HepG2 (cell line): ENCODE measurements around the gene NDUFS7. TPM values are rescaled to one million over a fixed set of nuclear protein-coding genes. Genes with fewer than 3 reads are reported as not detected.

Source experiments
- ARID3A ChIP-seq: IDR thresholded peaks from 2 replicates; pipeline ENCODE4 v1.6.1; 2012; ENCODE audit warnings: low read depth, low read length, improper control_type of control experiment
- CEBPB ChIP-seq: IDR thresholded peaks from 2 replicates; pipeline ENCODE4 v1.6.1; 2011; ENCODE audit warnings: low read depth, low read length, improper control_type of control experiment, borderline replicate concordance
- EED ChIP-seq: sonication (generic); formaldehyde crosslinking; IDR thresholded peaks from 2 replicates; pipeline ENCODE4 v1.5.0; 2020; ENCODE audit warnings: mild to moderate bottlenecking, missing genetic modification reagents
- FOXA1 ChIP-seq, 2 experiments: fragments of 450-650 bp in 1 of 2; sonication (generic) in 1 of 2; formaldehyde crosslinking in 1 of 2; IDR thresholded peaks; 2 replicates each; pipeline versions ENCODE4 v1.4.0 to v1.6.1; 2016 to 2020; ENCODE audit warnings: missing genetic modification reagents in 1 of 2
- FOXJ3 ChIP-seq: sonication (generic); formaldehyde crosslinking; IDR thresholded peaks from 2 replicates; pipeline ENCODE4 v1.4.0; 2020; ENCODE audit warnings: missing genetic modification reagents, mild to moderate bottlenecking, borderline replicate concordance
- FOXP1 ChIP-seq, 2 experiments: fragments of 450-650 bp in 1 of 2; IDR thresholded peaks; 2 replicates each; pipeline ENCODE4 v1.6.1; 2017 to 2018; ENCODE audit warnings: antibody characterized with exemption in 1 of 2
- NCOA2 ChIP-seq: sonication (generic); formaldehyde crosslinking; IDR thresholded peaks from 2 replicates; pipeline ENCODE4 v1.8.0; 2022; ENCODE audit warnings: inconsistent platforms
- PCBP2 ChIP-seq: fragments of 200-400 bp; formaldehyde crosslinking; optimal IDR thresholded peaks from 2 replicates; pipeline ENCODE3; 2018; ENCODE audit warnings: low read length, low read depth; ENCODE audit not compliant: poor library complexity, severe bottlenecking
- RFX1 ChIP-seq: fragments of 450-650 bp; IDR thresholded peaks from 2 replicates; pipeline ENCODE4 v1.6.1; 2017
- SETDB1 ChIP-seq: sonication (generic); formaldehyde crosslinking; IDR thresholded peaks from 2 replicates; pipeline ENCODE4 v1.5.1; 2020; ENCODE audit warnings: missing genetic modification reagents, mild to moderate bottlenecking, borderline replicate concordance
- SOX5 ChIP-seq: IDR thresholded peaks from 2 replicates; pipeline ENCODE4 v1.6.1; 2016; ENCODE audit warnings: borderline replicate concordance
- SP140L ChIP-seq: sonication (generic); formaldehyde crosslinking; IDR thresholded peaks from 2 replicates; pipeline ENCODE4 v1.4.0; 2020; ENCODE audit warnings: missing genetic modification reagents, borderline replicate concordance
- SRSF9 ChIP-seq: fragments of 200-400 bp; formaldehyde crosslinking; IDR thresholded peaks from 2 replicates; pipeline ENCODE4 v1.6.1; 2018; ENCODE audit warnings: borderline replicate concordance, mild to moderate bottlenecking, low read depth, low read length; ENCODE audit not compliant: insufficient read depth, poor library complexity, severe bottlenecking
- SUZ12 ChIP-seq: fragments of 150-350 bp; IDR thresholded peaks from 2 replicates; pipeline ENCODE4 v1.6.1; 2014; ENCODE audit warnings: low read depth, low read length
- ZBTB21 ChIP-seq: sonication (generic); formaldehyde crosslinking; IDR thresholded peaks from 2 replicates; pipeline ENCODE4 v1.4.0; 2020; ENCODE audit warnings: missing genetic modification reagents
- ZBTB34 ChIP-seq: sonication (generic); formaldehyde crosslinking; IDR thresholded peaks from 2 replicates; pipeline ENCODE4 v1.8.0; 2022; ENCODE audit warnings: mild to moderate bottlenecking, missing genetic modification reagents
- ZNF331 ChIP-seq: sonication (generic); formaldehyde crosslinking; IDR thresholded peaks from 2 replicates; pipeline ENCODE4 v1.4.0; 2020; ENCODE audit warnings: missing genetic modification reagents
- ZNF441 ChIP-seq: sonication (generic); formaldehyde crosslinking; IDR thresholded peaks from 2 replicates; pipeline ENCODE4 v1.7.0; 2021; ENCODE audit warnings: missing genetic modification reagents, borderline replicate concordance
- ZNF556 ChIP-seq: sonication (generic); formaldehyde crosslinking; IDR thresholded peaks from 2 replicates; pipeline ENCODE4 v1.4.0; 2020; ENCODE audit warnings: mild to moderate bottlenecking, missing genetic modification reagents, borderline replicate concordance
- polyA plus RNA-seq, 8 experiments: library from polyadenylated mRNA; depleted of rRNA in 3 of 8; stranded (reverse) in 7 of 8; unstranded in 1 of 8; fragments of >200 nt; fragmentation: Illumina TruSeq in 4 of 8; extraction: Trizol in 4 of 8; gene quantifications; 2 replicates each; pipeline versions ENCODE4 v1.2.1 to v1.2.3, GENCODE V29; 2011 to 2016; ENCODE audit warnings: low read depth in 4 of 8, missing spikeins in 1 of 8, mixed read lengths in 1 of 8; ENCODE audit not compliant: insufficient read depth in 1 of 8
- total RNA-seq, 5 experiments: library from RNA; depleted of rRNA; stranded (reverse); fragments of >200 nt; fragmentation: Illumina TruSeq; extraction: Trizol; gene quantifications; 2 replicates each; pipeline ENCODE4 v1.2.3, GENCODE V29; 2016; ENCODE audit warnings: low read depth in 1 of 5
- TF ChIP-seq, protein P1 (sequence below): sonication (generic); formaldehyde crosslinking; IDR thresholded peaks from 2 replicates; pipeline ENCODE4 v1.4.0; 2020; ENCODE audit warnings: missing genetic modification reagents

The NDUFS7 gene
- total and polyA plus RNA-seq, 2 of the 13 experiments (the other 11 are each of a cell fraction or from before 2014, with no cell fraction given) = 34.3 to 66.9 TPM

- TF ChIP-seq ZBTB21 (CRISPR knock-in tag) = no peak; the same call in 1 of the 2 replicates
- no peak for TF ChIP-seq RFX1
- no peak for TF ChIP-seq SP140L (CRISPR knock-in tag)
- TF ChIP-seq NCOA2 (CRISPR knock-in tag) = peak; percentile 62; the same call in 1 of the 2 replicates
- TF ChIP-seq, protein P1, sequence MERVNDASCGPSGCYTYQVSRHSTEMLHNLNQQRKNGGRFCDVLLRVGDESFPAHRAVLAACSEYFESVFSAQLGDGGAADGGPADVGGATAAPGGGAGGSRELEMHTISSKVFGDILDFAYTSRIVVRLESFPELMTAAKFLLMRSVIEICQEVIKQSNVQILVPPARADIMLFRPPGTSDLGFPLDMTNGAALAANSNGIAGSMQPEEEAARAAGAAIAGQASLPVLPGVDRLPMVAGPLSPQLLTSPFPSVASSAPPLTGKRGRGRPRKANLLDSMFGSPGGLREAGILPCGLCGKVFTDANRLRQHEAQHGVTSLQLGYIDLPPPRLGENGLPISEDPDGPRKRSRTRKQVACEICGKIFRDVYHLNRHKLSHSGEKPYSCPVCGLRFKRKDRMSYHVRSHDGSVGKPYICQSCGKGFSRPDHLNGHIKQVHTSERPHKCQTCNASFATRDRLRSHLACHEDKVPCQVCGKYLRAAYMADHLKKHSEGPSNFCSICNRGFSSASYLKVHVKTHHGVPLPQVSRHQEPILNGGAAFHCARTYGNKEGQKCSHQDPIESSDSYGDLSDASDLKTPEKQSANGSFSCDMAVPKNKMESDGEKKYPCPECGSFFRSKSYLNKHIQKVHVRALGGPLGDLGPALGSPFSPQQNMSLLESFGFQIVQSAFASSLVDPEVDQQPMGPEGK (CRISPR knock-in tag) = peak; percentile 97
- TF ChIP-seq ZNF331 (CRISPR knock-in tag) = peak; percentile 58; the same call in 1 of the 2 replicates
- no peak for TF ChIP-seq PCBP2
- TF ChIP-seq SUZ12 = no peak
- no peak for TF ChIP-seq ZBTB34 (CRISPR knock-in tag)
- no peak for TF ChIP-seq FOXA1 (IDR thresholded peaks at IDR 0.05)
- TF ChIP-seq FOXA1 (CRISPR knock-in tag; IDR thresholded peaks at IDR 0.05) = peak; percentile 66
- no peak for TF ChIP-seq SRSF9
- TF ChIP-seq FOXP1 (IDR thresholded peaks at IDR 0.05) = no peak
- TF ChIP-seq FOXP1 (CRISPR knock-in tag; IDR thresholded peaks at IDR 0.05) = peak; percentile 11; the same call in 1 of the 2 replicates
- TF ChIP-seq SETDB1 (CRISPR knock-in tag) = no peak
- no peak for TF ChIP-seq ARID3A
- TF ChIP-seq ZNF556 = peak; percentile 62; the same call in 1 of the 2 replicates
- TF ChIP-seq ZNF441 = no peak
- TF ChIP-seq SOX5 (CRISPR knock-in tag) = peak; percentile 40; the same call in 1 of the 2 replicates
- peak; percentile 79; the same call in 1 of the 2 replicates for TF ChIP-seq EED (CRISPR knock-in tag)
- peak; percentile 40; the same call in 1 of the 2 replicates for TF ChIP-seq CEBPB
- peak; percentile 79 for TF ChIP-seq FOXJ3 (CRISPR knock-in tag)
These were observed 16.8 kb downstream of the NDUFS7 start (continued) for GRCh38 chr19:1400281-1401137.
